HG03571 (cell line): ENCODE data around the gene SIX3.

Experiments used
- ATAC-seq: cut with Tn5 transposase; IDR thresholded peaks from one replicate; pipeline ENCODE4 v1.9.1; 2021; ENCODE audit not compliant: unreplicated experiment

SIX3 gene

DNA sequence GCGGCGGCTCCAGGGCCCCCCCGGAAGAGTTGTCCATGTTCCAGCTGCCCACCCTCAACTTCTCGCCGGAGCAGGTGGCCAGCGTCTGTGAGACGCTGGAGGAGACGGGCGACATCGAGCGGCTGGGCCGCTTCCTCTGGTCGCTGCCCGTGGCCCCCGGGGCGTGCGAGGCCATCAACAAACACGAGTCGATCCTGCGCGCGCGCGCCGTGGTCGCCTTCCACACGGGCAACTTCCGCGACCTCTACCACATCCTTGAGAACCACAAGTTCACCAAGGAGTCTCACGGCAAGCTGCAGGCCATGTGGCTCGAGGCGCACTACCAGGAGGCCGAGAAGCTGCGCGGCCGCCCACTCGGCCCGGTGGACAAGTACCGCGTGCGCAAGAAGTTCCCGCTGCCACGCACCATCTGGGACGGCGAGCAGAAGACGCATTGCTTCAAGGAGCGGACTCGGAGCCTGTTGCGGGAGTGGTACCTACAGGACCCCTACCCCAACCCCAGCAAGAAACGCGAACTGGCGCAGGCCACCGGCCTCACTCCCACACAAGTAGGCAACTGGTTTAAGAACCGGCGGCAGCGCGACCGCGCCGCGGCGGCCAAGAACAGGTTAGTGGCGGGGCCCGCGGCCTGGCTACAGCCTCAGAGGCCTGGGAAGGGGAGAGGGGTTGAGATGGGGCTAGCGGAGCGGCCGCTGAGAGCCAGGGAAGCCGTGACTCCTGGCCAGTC lies 965 bp downstream of the SIX3 start:
- ATAC-seq = no peak

GRCh38 chr2:44943031-44943692 lies 1.7 kb downstream of the SIX3 start:
- ATAC-seq = no peak

GRCh38 chr2:44943693-44944101 lies 2.2 kb downstream of the SIX3 start:
- ATAC-seq = no peak

GRCh38 chr2:44944102-44944951 lies 2.8 kb downstream of the SIX3 start:
- ATAC-seq = no peak

DNA sequence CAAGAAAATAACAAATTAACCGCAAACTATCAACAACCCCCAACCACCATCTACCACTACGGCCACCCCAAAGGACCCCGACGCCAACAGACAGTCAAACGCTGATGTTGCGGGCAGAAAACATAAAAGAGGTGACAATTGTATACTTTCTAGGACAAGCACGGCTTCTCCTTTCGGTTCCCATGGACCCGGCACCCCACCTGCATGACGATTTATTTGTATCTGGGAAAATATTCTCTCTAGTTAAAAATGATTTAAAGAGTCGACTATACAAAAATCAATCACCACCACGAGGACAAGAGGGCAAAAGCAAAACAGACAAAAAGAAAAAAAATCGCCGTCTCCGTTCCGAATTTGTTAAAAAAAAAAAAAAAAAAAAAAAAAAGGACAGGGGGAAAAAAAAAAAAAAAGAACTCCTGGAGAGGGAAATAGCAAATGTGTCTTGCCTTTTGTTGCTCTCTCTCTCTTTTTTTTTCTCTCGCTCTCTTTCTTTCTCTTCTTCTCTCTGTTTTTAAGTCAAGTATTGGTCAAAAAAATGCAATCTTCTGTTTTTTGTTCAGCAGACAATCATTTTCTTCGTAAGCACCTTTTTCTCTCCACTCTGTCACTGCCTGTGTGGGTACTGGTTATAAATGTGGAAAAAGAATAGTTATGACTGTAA lies 3.6 kb downstream of the SIX3 start:
- ATAC-seq = no peak

- no peak for ATAC-seq
Measured at GRCh38 chr2:44945676-44946371, 4.3 kb downstream of the SIX3 start.

GRCh38 chr2:44946372-44947027 lies 5.0 kb downstream of the SIX3 start:
- ATAC-seq = no peak

DNA sequence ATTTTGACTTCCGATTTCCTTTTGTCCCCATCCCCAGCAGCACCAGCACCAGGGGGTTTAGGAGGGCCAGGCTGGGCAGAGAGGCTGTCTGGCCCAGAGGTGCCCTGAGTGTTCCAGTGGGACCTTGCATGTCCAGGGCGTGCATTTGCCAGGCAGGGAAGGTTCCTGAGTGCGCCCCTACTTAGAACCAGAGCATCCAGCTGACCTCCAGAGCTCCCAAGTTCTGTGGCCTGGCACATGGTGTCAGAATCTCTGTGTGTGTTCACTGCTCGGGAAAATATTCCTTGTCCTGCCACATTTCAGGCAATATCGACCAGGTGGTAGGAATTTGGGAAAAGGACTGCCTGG lies 5.5 kb downstream of the SIX3 start:
- no peak for ATAC-seq

DNA sequence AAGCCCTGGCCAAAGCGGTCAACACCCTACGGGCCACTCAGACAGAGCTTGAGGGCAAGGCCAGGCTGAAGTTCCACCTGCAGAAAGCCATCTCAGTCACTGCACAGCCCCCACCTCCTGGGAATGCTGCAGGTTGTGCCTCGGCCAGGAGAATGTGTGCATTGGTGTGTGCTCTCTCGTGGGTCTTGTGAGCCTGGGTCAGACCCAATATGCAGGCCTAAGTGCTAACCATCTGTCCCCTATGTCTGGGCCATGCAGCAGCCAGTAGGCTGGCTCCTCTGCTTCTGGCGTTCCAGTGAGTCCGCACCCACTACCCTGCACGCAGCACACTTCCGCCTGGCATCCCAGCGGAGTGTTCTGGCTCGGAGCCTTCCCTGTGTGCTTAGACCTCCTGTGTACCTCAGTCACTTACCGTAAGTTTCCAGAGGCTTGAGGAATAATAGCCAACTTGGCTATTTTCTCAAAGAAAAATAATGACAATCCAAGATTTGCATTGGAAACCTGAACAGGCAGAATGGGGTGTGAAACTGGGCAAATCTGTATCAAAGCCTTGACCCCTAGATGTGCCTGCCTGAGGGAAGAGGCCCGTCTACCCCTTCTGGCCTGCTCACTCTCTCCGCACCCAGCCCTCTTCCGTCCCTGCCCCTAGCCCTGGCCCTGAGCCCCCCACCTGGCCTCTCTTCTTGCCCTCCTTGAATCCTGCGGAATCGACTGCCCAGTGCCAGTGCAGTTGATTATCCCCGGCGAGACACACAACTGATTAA lies 7.2 kb downstream of the SIX3 start:
- no peak for ATAC-seq

- no peak for ATAC-seq
Measured at GRCh38 chr2:44949329-44950151, 8.0 kb downstream of the SIX3 start.

DNA sequence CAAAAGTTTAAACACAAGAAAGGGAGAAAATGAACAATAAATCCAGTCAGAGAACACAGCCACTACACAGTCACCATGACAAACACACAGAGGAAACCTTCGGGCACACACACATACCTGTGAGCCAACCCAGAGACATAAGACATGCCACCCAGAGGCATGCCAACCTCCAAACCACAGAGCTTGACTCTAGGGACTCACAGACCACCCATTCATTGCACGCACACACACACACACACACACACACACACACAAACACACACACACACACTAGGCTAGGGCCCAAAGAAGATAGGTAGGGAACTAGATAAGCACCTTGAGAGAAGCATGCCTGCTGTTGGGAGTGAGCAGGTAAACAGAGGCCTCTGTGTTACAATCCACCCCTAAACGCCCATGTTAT lies 9.1 kb downstream of the SIX3 start:
- no peak for ATAC-seq

DNA sequence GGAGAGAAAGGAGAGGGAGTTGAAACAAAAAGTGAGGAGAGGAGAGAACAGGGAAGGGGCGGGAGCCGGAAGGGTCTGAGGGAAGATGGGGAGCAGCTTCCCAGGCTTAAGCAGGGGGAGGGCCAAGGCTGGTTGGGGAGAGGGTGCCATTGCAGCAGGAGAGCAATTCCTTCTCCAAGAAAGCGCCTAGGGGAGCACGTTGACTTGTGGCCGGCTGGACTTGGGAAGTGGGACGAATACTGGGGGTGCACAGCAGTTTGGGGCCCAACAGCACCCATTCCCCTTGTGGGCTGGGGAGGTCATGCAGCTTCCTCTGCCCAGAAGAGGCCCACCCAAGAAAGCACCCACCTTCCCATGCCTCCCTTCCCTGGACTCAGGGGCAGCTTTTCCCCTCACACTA lies 9.6 kb downstream of the SIX3 start:
- no peak for ATAC-seq

- no peak for ATAC-seq
Measured at GRCh38 chr2:44951714-44952113, 10.2 kb downstream of the SIX3 start.

DNA sequence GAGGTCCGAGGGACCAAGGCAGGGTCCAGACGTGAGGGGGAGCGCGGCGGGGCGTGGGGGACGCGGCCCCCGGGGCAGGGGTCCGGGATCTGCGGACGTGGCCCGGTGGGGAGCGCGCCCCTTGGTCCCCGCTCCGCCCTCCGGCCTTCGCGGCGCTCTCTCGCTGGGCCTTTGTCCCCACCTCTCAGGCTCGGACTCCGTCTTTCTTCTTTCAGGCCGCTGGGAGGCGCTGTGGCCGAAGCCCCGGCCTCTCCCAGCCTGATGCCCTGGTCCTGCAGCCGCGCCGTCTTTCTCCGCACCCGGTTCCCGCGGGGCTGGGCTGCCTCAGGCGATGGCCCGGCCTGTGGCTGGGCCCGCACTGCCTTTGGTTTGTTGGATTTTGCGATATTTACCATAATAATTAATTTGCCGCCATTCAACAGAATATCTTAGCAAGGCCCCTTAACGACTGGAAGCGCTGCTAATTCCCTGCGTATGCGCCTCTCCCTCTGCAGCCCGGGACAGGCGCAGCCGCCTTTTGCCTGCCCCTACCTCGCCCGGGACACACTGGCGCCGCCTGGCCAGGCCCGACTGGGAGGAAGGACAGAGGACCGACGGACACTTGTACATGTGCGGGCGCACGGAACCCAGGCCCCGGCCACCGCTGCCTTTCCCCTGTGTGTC lies 10.8 kb downstream of the SIX3 start:
- ATAC-seq = no peak

DNA sequence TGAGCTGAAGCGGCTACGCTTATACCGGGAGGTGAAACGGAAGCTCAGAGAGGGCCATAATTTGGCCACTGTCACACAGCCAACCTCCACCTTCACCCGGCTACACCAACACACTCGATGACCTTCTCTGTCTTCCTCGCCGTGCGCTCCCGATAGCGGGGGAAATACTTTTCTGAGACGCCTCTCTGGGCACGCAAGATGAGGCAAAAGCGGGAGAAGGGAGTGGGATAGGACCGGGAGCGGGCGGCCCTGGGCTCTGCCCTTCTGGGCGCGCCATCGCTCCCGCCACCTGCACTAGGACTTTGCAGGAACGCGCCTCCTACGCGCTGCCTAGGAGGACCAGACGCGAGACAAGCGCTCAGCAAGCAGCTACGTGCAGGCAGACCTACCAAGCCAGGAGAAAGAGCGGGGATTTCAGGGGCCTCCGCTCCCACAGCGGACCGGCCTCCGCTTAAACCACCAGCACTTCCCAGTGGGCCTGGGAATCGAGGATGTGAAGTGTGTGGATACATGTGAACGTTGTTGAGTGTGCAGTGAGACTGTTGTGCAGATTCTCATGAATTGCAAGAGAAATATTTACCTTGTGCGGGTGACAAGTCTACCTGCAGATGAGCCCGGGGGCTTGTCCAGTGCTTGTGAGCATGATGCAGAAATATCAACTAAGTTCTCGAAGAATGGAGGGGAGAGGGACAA lies 11.4 kb downstream of the SIX3 start:
- no peak for ATAC-seq

- no peak for ATAC-seq
Measured at GRCh38 chr2:44953499-44953883, 12.0 kb downstream of the SIX3 start.

DNA sequence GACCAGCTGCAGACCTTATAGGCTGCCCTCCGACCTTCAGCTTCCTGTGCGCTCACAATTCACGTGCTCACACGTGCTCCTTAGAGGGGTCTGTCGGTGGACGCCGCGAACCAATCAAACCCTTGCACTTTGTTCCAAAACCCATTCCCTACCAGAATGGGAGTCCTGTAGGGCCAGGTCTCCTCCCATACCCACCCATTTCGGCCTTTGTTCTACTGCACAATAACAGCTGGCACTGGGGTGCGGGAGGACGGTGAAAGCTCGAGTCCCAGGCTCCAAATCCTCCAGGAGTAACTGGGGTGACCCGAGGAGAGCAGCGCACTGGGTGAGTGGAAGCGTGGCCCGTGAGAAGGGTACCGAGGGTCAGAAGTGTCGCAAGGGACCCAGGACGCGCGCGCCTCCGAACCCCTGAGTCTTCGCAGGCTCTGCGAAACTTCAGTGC lies 13.0 kb downstream of the SIX3 start:
- no peak for ATAC-seq
